HPDE6-E6E7 (cell line): ENCODE measurements around the gene RAVER2.
"Not testable (repeated sequence)": the region's sequence is repeated elsewhere in the genome, so short reads cannot be mapped to it uniquely, and the experiment has no call there.

ENCODE experiments used
- DNase-seq: peaks from one replicate; pipeline ENCODE4 v3.0.0; 2011; ENCODE audit warnings: missing footprints; ENCODE audit errors: extremely low spot score

Gene RAVER2

GRCh38 chr1:64744492-64745180, at the start of gene RAVER2:
Gene RAVER2, plus strand, starts transcription at chr1:64745075. Its CDS starts 98 bp downstream, at chr1:64745173.
- DNase-seq: peak; percentile 43

- no peak for DNase-seq
Observed at GRCh38 chr1:64696879-64697278, 48.0 kb upstream of the RAVER2 start.

GRCh38 chr1:64699327-64699726, 45.5 kb upstream of the RAVER2 start:
- no peak for DNase-seq

- no peak for DNase-seq
Observed at GRCh38 chr1:64701071-64701470, 43.8 kb upstream of the RAVER2 start.

- no peak for DNase-seq
Observed at GRCh38 chr1:64701886-64702285, 43.0 kb upstream of the RAVER2 start.

- not testable (repeated sequence) for DNase-seq
Observed at GRCh38 chr1:64702670-64703069, 42.2 kb upstream of the RAVER2 start.

- DNase-seq: no peak
Observed at GRCh38 chr1:64703600-64703999, 41.3 kb upstream of the RAVER2 start.

- DNase-seq: no peak
Observed at GRCh38 chr1:64705591-64705990, 39.3 kb upstream of the RAVER2 start.

- DNase-seq: no peak
Observed at GRCh38 chr1:64711266-64711665, 33.6 kb upstream of the RAVER2 start.

- no peak for DNase-seq
Observed at GRCh38 chr1:64712049-64712448, 32.8 kb upstream of the RAVER2 start.

- DNase-seq: no peak
Observed at GRCh38 chr1:64715186-64715585, 29.7 kb upstream of the RAVER2 start.

GRCh38 chr1:64721135-64721534, 23.7 kb upstream of the RAVER2 start:
- no peak for DNase-seq

GRCh38 chr1:64721576-64722145, 23.2 kb upstream of the RAVER2 start:
- no peak for DNase-seq

GRCh38 chr1:64727861-64728260, 17.0 kb upstream of the RAVER2 start:
- DNase-seq: no peak

- DNase-seq: no peak
Observed at GRCh38 chr1:64733581-64734286, 11.1 kb upstream of the RAVER2 start.

GRCh38 chr1:64734287-64734652, 10.6 kb upstream of the RAVER2 start:
- DNase-seq: no peak

GRCh38 chr1:64740687-64741086, 4.2 kb upstream of the RAVER2 start:
- DNase-seq: not testable (repeated sequence)

- no peak for DNase-seq
Observed at GRCh38 chr1:64743954-64744491, 852 bp upstream of the RAVER2 start.

GRCh38 chr1:64745181-64745985, 508 bp downstream of the RAVER2 start:
- DNase-seq: peak; percentile 13

- no peak for DNase-seq
Observed at GRCh38 chr1:64745986-64746940, 1.4 kb downstream of the RAVER2 start.

GRCh38 chr1:64748222-64748621, 3.3 kb downstream of the RAVER2 start:
- no peak for DNase-seq
